C4-2B (cell line): Measurements from ENCODE around the gene UNK.

Experiments used
- ZFX ChIP-seq: fragments of 450-650 bp; IDR thresholded peaks from 2 replicates; pipeline ENCODE4 v1.6.1; 2017
- TF ChIP-seq, protein P1 (sequence below): fragments of 450-650 bp; conservative IDR thresholded peaks from 2 replicates; pipeline ENCODE4 v1.5.1; 2017; ENCODE audit warnings: mild to moderate bottlenecking

DNA sequence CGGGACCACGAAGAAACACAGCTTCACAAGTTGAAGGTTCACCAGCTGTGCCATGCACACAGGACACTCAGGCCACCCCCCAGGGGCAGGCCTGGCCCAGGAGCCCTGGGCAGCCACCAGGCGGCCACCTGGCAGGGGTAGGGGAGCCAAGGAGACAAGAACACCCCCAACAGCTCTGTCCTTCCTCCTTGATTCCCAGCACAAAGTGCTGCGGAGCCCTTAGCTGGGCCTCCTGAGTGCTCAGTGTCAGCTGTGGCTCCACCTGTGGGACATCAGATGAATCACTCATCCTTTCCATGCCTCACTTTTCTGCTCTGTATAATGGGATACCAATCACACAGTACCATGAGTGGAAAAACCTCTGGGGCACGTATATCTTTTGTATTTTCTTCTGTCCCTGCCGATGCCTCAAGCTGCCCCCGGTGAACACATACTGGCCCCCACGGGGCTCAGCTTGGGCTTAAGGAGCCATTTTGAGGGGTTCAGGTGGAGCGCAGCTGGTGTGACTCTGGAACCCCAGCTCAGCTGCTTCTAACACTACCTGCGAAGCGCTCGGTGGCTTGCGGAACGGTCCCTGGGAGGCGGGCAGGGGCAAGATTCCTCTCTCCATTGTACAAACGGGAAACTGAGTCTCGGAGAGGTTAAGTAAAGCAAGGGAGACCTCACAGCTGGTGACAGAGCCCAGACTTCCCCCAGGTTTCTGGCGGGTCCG is 31.6 kb upstream of the UNK start:
- TF ChIP-seq, protein P1, sequence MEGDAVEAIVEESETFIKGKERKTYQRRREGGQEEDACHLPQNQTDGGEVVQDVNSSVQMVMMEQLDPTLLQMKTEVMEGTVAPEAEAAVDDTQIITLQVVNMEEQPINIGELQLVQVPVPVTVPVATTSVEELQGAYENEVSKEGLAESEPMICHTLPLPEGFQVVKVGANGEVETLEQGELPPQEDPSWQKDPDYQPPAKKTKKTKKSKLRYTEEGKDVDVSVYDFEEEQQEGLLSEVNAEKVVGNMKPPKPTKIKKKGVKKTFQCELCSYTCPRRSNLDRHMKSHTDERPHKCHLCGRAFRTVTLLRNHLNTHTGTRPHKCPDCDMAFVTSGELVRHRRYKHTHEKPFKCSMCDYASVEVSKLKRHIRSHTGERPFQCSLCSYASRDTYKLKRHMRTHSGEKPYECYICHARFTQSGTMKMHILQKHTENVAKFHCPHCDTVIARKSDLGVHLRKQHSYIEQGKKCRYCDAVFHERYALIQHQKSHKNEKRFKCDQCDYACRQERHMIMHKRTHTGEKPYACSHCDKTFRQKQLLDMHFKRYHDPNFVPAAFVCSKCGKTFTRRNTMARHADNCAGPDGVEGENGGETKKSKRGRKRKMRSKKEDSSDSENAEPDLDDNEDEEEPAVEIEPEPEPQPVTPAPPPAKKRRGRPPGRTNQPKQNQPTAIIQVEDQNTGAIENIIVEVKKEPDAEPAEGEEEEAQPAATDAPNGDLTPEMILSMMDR = peak; percentile 43
- TF ChIP-seq ZFX = no peak
